Fibroblast of lung (primary cell): Measurements from ENCODE around the gene CERKL. TPM values are rescaled to one million over a fixed set of nuclear protein-coding genes. Genes with fewer than 3 reads are reported as not detected.

Source experiments
- DNase-seq, 2 donors: peaks; one replicate each; pipeline versions ENCODE4 v3.0.0 to v3.0.0-alpha.2; 2010; ENCODE audit warnings: low read depth in 2 of 2
- H2AFZ ChIP-seq: 2 replicates; pipeline ENCODE4 v1.5.1; 2012; ENCODE audit warnings: low read length, control low read depth, inconsistent platforms
- H3K27ac ChIP-seq: 2 replicates; pipeline ENCODE4 v1.5.1; 2011; ENCODE audit warnings: low read length, control low read depth; ENCODE audit not compliant: insufficient read depth
- H3K27me3 ChIP-seq: 2 replicates; pipeline ENCODE4 v1.5.1; 2011; ENCODE audit warnings: mild to moderate bottlenecking, low read length; ENCODE audit not compliant: control insufficient read depth, insufficient read depth
- H3K36me3 ChIP-seq: 2 replicates; pipeline ENCODE4 v1.5.1; 2011; ENCODE audit warnings: low read length; ENCODE audit not compliant: control insufficient read depth, insufficient read depth
- H3K4me1 ChIP-seq: 2 replicates; pipeline ENCODE4 v1.5.1; 2011; ENCODE audit warnings: low read length; ENCODE audit not compliant: control insufficient read depth, insufficient read depth; ENCODE audit errors: extremely low read depth
- H3K4me2 ChIP-seq: 2 replicates; pipeline ENCODE4 v1.5.1; 2011; ENCODE audit warnings: low read length, control low read depth; ENCODE audit not compliant: insufficient read depth; ENCODE audit errors: extremely low read depth
- H3K4me3 ChIP-seq, 4 experiments: fragments of 200-600 bp in 1 of 4; sonication (generic) in 1 of 4; replicated peaks in 1 of 4; 2 replicates each; pipeline ENCODE4 v1.5.1; 2011 to 2016; ENCODE audit warnings: low read length in 4 of 4, low read depth in 3 of 4, mild to moderate bottlenecking in 3 of 4, control low read depth in 2 of 4, inconsistent platforms in 1 of 4, mixed read lengths in 1 of 4; ENCODE audit not compliant: insufficient read depth in 1 of 4; ENCODE audit errors: control extremely low read depth in 1 of 4
- H3K79me2 ChIP-seq: 2 replicates; pipeline ENCODE4 v1.5.1; 2012; ENCODE audit warnings: mild to moderate bottlenecking, low read length, inconsistent platforms; ENCODE audit not compliant: control insufficient read depth, insufficient read depth
- H3K9ac ChIP-seq: 2 replicates; pipeline ENCODE4 v1.5.1; 2011; ENCODE audit warnings: mild to moderate bottlenecking, low read length, control low read depth; ENCODE audit not compliant: insufficient read depth
- H3K9me3 ChIP-seq: 2 replicates; pipeline ENCODE4 v1.5.1; 2012; ENCODE audit warnings: low read depth, low read length; ENCODE audit not compliant: control insufficient read depth, insufficient read depth
- H4K20me1 ChIP-seq: 2 replicates; pipeline ENCODE4 v1.5.1; 2011; ENCODE audit warnings: low read length; ENCODE audit not compliant: control insufficient read depth, insufficient read depth; ENCODE audit errors: extremely low read depth
- CTCF ChIP-seq, 2 donors: IDR thresholded peaks in 1 of 2; conservative IDR thresholded peaks in 1 of 2; 1 replicate in 1 of 2; 2 replicates in 1 of 2; pipeline ENCODE4 v1.5.1; 2011 to 2012; ENCODE audit warnings: low read length in 2 of 2, control low read depth in 1 of 2, inconsistent platforms in 1 of 2, low read depth in 1 of 2, mild to moderate bottlenecking in 1 of 2
- EZH2 ChIP-seq: IDR thresholded peaks from 2 replicates; pipeline ENCODE4 v1.5.1; 2012; ENCODE audit warnings: low read length, control low read depth, mild to moderate bottlenecking; ENCODE audit errors: missing control alignments
- polyA plus RNA-seq, 2 donors: library from polyadenylated mRNA; depleted of rRNA in 1 of 2; stranded (reverse) in 1 of 2; unstranded in 1 of 2; fragments of >200 nt; gene quantifications; 2 replicates each; pipeline ENCODE4 v1.2.1, GENCODE V29; 2011 to 2012; ENCODE audit warnings: missing spikeins in 1 of 2
- total RNA-seq: library from RNA; depleted of rRNA; stranded (reverse); fragments of >200 nt; gene quantifications from 2 replicates; pipeline ENCODE4 v1.2.1, GENCODE V29; 2014

Gene CERKL
- total and polyA plus RNA-seq, 2 donors (not counting 1 experiment from before 2014, with no cell fraction given), result 0.17 TPM; not detected in 1

- H3K9me3 ChIP-seq, result no peaks in the 10 kb centered on the region
- no peaks in the 10 kb centered on the region for H3K79me2 ChIP-seq
- H4K20me1 ChIP-seq, result no peaks in the 10 kb centered on the region
- no peak overlapping the region for H3K9ac ChIP-seq
- H3K4me2 ChIP-seq, result no peak overlapping the region
- H3K27ac ChIP-seq, result no peak overlapping the region
- H3K36me3 ChIP-seq, result no peaks in the 10 kb centered on the region
- no peak for DNase-seq
- H3K27me3 ChIP-seq, result no peaks in the 10 kb centered on the region
- TF ChIP-seq EZH2 (no peak), CTCF (conservative IDR thresholded peaks at IDR 0.05 in 1 of 2, IDR thresholded peaks at IDR 0.05 in 1 of 2; ENCODE audit: low read depth in 1 of 2, low read length in 2 of 2) (no peak)
- H3K4me3 ChIP-seq, result no peak overlapping the region
- H3K4me1 ChIP-seq, result no peaks in the 10 kb centered on the region
- no peak overlapping the region for H2AFZ ChIP-seq
Measured at GRCh38 chr2:181570059-181570458, 86.8 kb downstream of the CERKL start.

DNA sequence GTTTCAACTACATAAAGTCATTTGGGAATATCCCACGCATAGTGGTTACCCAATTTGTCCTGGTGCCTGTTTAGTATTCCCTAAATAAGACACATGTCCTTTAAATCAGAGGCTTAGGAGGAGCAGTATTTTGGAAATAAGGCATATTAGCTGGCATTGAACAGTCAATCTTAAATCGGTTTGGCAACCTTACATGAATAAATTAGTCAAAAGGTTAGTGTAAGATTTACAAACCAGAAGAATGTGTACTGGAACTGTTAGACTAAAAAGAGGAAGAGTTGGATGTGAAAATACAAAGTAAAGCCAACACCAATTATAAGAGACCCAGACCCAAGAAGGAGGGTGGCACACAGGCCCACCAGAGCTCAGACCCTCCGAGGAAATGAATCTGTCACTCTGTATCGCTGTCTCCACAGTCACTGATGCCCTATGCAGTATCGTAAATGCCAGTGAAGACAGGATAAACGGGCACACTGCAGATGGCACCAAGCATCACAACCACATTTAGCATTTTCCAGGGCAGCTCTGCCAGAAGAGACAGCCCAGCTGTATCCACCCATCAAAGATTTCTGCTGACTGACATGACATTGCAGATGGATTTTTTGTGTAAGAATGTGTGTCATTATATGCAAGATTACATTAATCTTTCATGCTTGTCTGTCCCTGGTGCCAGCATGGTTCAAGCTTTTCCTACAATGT, 90.4 kb downstream of the CERKL start:
- no peak for DNase-seq
- Histone ChIP-seq H3K79me2 (no peaks in the 10 kb centered on the region), H3K4me2 (no peak overlapping the region), H3K36me3 (no peaks in the 10 kb centered on the region), H4K20me1 (no peaks in the 10 kb centered on the region), H3K4me1 (peaks cover 3% of the 10 kb centered on the region), H3K27me3 (no peaks in the 10 kb centered on the region), H3K4me3 (no peak overlapping the region), H3K9me3 (no peaks in the 10 kb centered on the region), H3K27ac (no peak overlapping the region), H3K9ac (no peak overlapping the region), H2AFZ (no peak overlapping the region)
- TF ChIP-seq CTCF (conservative IDR thresholded peaks at IDR 0.05 in 1 of 2, IDR thresholded peaks at IDR 0.05 in 1 of 2; ENCODE audit: low read depth in 1 of 2, low read length in 2 of 2) (no peak), EZH2 (no peak)

- peaks cover 3% of the 10 kb centered on the region for H3K4me1 ChIP-seq
- no peaks in the 10 kb centered on the region for H3K9me3 ChIP-seq
- H3K36me3 ChIP-seq, result no peaks in the 10 kb centered on the region
- H4K20me1 ChIP-seq, result no peaks in the 10 kb centered on the region
- no peak overlapping the region for H3K4me2 ChIP-seq
- H3K4me3 ChIP-seq, result no peak overlapping the region
- no peaks in the 10 kb centered on the region for H3K27me3 ChIP-seq
- H3K27ac ChIP-seq, result no peak overlapping the region
- no peak for TF ChIP-seq EZH2
- no peak for TF ChIP-seq CTCF (conservative IDR thresholded peaks at IDR 0.05 in 1 of 2, IDR thresholded peaks at IDR 0.05 in 1 of 2; ENCODE audit: low read depth in 1 of 2, low read length in 2 of 2)
- no peak overlapping the region for H2AFZ ChIP-seq
- H3K79me2 ChIP-seq, result no peaks in the 10 kb centered on the region
- no peak overlapping the region for H3K9ac ChIP-seq
- DNase-seq, result peak in 1 of 2 donors; percentile 39
Measured at GRCh38 chr2:181563101-181563692, 93.7 kb downstream of the CERKL start.
